Prostate gland (tissue), 2 donors: ENCODE measurements around the gene KSR2. TPM values are rescaled to one million over a fixed set of nuclear protein-coding genes. Genes with fewer than 3 reads are reported as not detected.

Experiments used
- DNase-seq: peaks from one replicate; pipeline ENCODE4 v3.0.0-alpha.2; 2019; ENCODE audit warnings: low spot score
- H3K27ac ChIP-seq, 2 donors: fragments of 200-600 bp; sonication (generic); 2 replicates each; pipeline ENCODE4 v1.5.1; 2017 to 2019
- H3K27me3 ChIP-seq: fragments of 200-600 bp; sonication (generic); replicated peaks from 2 replicates; pipeline ENCODE4 v1.5.1; 2019; ENCODE audit not compliant: insufficient read depth
- H3K36me3 ChIP-seq, 2 donors: fragments of 200-600 bp; sonication (generic); 1 replicate in 1 of 2; 2 replicates in 1 of 2; pipeline versions ENCODE4 v1.5.1 to v1.8.1; 2017 to 2019
- H3K4me1 ChIP-seq: fragments of 200-600 bp; sonication (generic); replicated peaks from 2 replicates; pipeline ENCODE4 v1.5.1; 2019
- H3K4me3 ChIP-seq, 2 donors: fragments of 200-600 bp; sonication (generic); 2 replicates each; pipeline ENCODE4 v1.5.1; 2017 to 2019
- H3K9me3 ChIP-seq: fragments of 200-600 bp; sonication (generic); 2 replicates; pipeline ENCODE4 v1.5.1; 2017
- CTCF ChIP-seq, 4 experiments: fragments of 200-600 bp in 2 of 4; fragments of 450-650 bp in 2 of 4; sonication (generic) in 2 of 4; IDR thresholded peaks; 1 replicate in 3 of 4; 2 replicates in 1 of 4; pipeline ENCODE4 v1.5.1; 2016 to 2019; ENCODE audit warnings: antibody characterized with exemption in 4 of 4, mild to moderate bottlenecking in 2 of 4, moderate library complexity in 2 of 4
- POLR2A ChIP-seq: fragments of 450-650 bp; IDR thresholded peaks from one replicate; pipeline ENCODE4 v1.6.1; 2016; ENCODE audit warnings: antibody characterized with exemption, mild to moderate bottlenecking
- POLR2AphosphoS5 ChIP-seq: sonication (generic); formaldehyde crosslinking; IDR thresholded peaks from one replicate; pipeline ENCODE4 v1.6.1; 2017; ENCODE audit warnings: antibody characterized with exemption
- WGBS: methylation state at CpG from one replicate; pipeline ENCODE4 v1.1.5; 2018; 5-methylcytosine and 5-hydroxymethylcytosine counted together
- intact Hi-C: fragments of 100-400 bp; cut with DNase I; formaldehyde crosslinking; loops from one replicate; pipeline ENCODE4 v1.14.2; 2022
- total RNA-seq, 2 donors: library from RNA; depleted of rRNA; stranded (reverse); fragments of >200 nt; gene quantifications; one replicate each; pipeline ENCODE4 v1.1.0, GENCODE V29; 2016

Gene KSR2
- total RNA-seq, 2 donors from 2014 or later: 1.0 to 1.7 TPM

GRCh38 chr12:117481470-117481869, 487.3 kb downstream of the KSR2 start:
- H3K27me3 ChIP-seq: no peaks in the 10 kb centered on the region
- TF ChIP-seq POLR2A: no peak
- no peak for TF ChIP-seq POLR2AphosphoS5
- TF ChIP-seq CTCF (IDR thresholded peaks at IDR 0.05): no peak
- H3K36me3 ChIP-seq: no peaks in the 10 kb centered on the region
- no peaks in the 10 kb centered on the region for H3K9me3 ChIP-seq
- DNase-seq: no peak
- intact Hi-C loops: no loop called here
- no peaks in the 10 kb centered on the region for H3K4me1 ChIP-seq
- H3K27ac ChIP-seq: no peak overlapping the region
- WGBS: 100% methylated on average over 1 of the region's 1 CpG
- H3K4me3 ChIP-seq: no peak overlapping the region

GRCh38 chr12:117476341-117476740, 492.4 kb downstream of the KSR2 start:
- Histone ChIP-seq H3K9me3 (no peaks in the 10 kb centered on the region), H3K36me3 (no peaks in the 10 kb centered on the region), H3K27ac (no peak overlapping the region), H3K27me3 (no peaks in the 10 kb centered on the region), H3K4me1 (no peaks in the 10 kb centered on the region), H3K4me3 (no peak overlapping the region)
- intact Hi-C loops: no loop called here
- WGBS: 95% methylated on average over 7 of the region's 7 CpGs
- DNase-seq: no peak
- TF ChIP-seq CTCF (IDR thresholded peaks at IDR 0.05) (no peak), POLR2AphosphoS5 (no peak), POLR2A (no peak)

DNA sequence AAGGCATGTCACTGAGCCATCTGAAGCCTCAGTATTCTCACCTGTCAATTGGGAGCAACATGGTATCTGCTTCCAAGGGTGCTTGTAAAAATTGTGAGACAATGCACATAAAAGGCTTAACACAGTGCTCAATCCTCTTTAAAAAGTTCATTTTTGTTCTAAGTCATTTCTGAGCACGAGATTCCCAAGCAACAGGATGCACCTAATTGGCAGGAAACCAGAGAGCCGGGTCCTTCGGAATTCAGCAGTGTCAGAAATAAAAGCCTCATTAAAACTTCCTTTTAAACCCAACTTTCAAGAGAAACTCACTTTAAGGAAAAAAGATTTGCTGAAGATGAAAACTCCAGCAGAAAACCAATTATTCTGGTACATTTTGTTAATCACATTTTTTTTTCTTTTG, 494.9 kb downstream of the KSR2 start:
- Histone ChIP-seq H3K27me3 (no peaks in the 10 kb centered on the region), H3K9me3 (no peaks in the 10 kb centered on the region), H3K4me1 (no peaks in the 10 kb centered on the region), H3K36me3 (no peaks in the 10 kb centered on the region), H3K4me3 (no peak overlapping the region), H3K27ac (no peak overlapping the region)
- no peak for DNase-seq
- 16% methylated on average over 3 of the region's 3 CpGs for WGBS
- TF ChIP-seq POLR2A (no peak), POLR2AphosphoS5 (no peak), CTCF (IDR thresholded peaks at IDR 0.05) (no peak)
- intact Hi-C loops: no loop called here

- Histone ChIP-seq H3K36me3 (no peaks in the 10 kb centered on the region), H3K4me1 (no peaks in the 10 kb centered on the region), H3K9me3 (no peaks in the 10 kb centered on the region), H3K27me3 (no peaks in the 10 kb centered on the region), H3K4me3 (no peak overlapping the region), H3K27ac (no peak overlapping the region)
- DNase-seq: no peak
- intact Hi-C loops: no loop called here
- 40% methylated on average over 5 of the region's 5 CpGs for WGBS
- TF ChIP-seq CTCF (IDR thresholded peaks at IDR 0.05): no peak
- no peak for TF ChIP-seq POLR2A
- no peak for TF ChIP-seq POLR2AphosphoS5
Observed at GRCh38 chr12:117472983-117473382, 495.8 kb downstream of the KSR2 start.

GRCh38 chr12:117470804-117471203, 498.0 kb downstream of the KSR2 start:
- WGBS: 58% methylated on average over 2 of the region's 2 CpGs
- no peak for DNase-seq
- no peak overlapping the region for H3K4me3 ChIP-seq
- no peaks in the 10 kb centered on the region for H3K27me3 ChIP-seq
- H3K36me3 ChIP-seq: no peaks in the 10 kb centered on the region
- no peak overlapping the region for H3K27ac ChIP-seq
- no peaks in the 10 kb centered on the region for H3K4me1 ChIP-seq
- TF ChIP-seq CTCF (IDR thresholded peaks at IDR 0.05) (peak in 1 of 4 experiments; percentile 13), POLR2AphosphoS5 (no peak), POLR2A (no peak)
- H3K9me3 ChIP-seq: no peaks in the 10 kb centered on the region
- intact Hi-C loops: no loop called here
